Erythroblast (primary cell): ENCODE data around the gene THSD7A.

Source experiments
- DNase-seq, 2 experiments: peaks; one replicate each; lab custom pipeline; 2025; lab: John Stamatoyannopoulos, UW
- GATA1 ChIP-seq: IDR thresholded peaks from 2 replicates; pipeline ENCODE4 v1.6.1; 2011; ENCODE audit warnings: low read depth, mild to moderate bottlenecking, control low read depth, low read length, moderate library complexity
- POLR2A ChIP-seq: IDR thresholded peaks from 2 replicates; pipeline ENCODE4 v1.6.1; 2011; ENCODE audit warnings: mild to moderate bottlenecking, low read length

THSD7A gene

GRCh38 chr7:11751315-11751714 is 80.7 kb downstream of the THSD7A start:
- DNase-seq, result no peak
- TF ChIP-seq POLR2A (no peak), GATA1 (no peak)

GRCh38 chr7:11750191-11750590 is 81.8 kb downstream of the THSD7A start:
- DNase-seq, result no peak
- TF ChIP-seq POLR2A (no peak), GATA1 (no peak)

GRCh38 chr7:11749629-11750028 is 82.4 kb downstream of the THSD7A start:
- TF ChIP-seq GATA1, result no peak
- TF ChIP-seq POLR2A, result no peak
- no peak for DNase-seq

- TF ChIP-seq POLR2A (no peak), GATA1 (no peak)
- peak in 1 of 2 experiments; percentile 19 for DNase-seq
Measured at GRCh38 chr7:11748884-11749283, 83.1 kb downstream of the THSD7A start.

- TF ChIP-seq GATA1 (no peak), POLR2A (no peak)
- no peak for DNase-seq
Measured at GRCh38 chr7:11747715-11748485, 84.1 kb downstream of the THSD7A start.

GRCh38 chr7:11746591-11746990 is 85.4 kb downstream of the THSD7A start:
- TF ChIP-seq GATA1 (no peak), POLR2A (no peak)
- no peak for DNase-seq

GRCh38 chr7:11743548-11743947 is 88.5 kb downstream of the THSD7A start:
- TF ChIP-seq GATA1 (no peak), POLR2A (no peak)
- no peak for DNase-seq

- no peak for TF ChIP-seq GATA1
- TF ChIP-seq POLR2A, result no peak
Measured at GRCh38 chr7:11743016-11743415, 89.0 kb downstream of the THSD7A start.

GRCh38 chr7:11742496-11742895 is 89.5 kb downstream of the THSD7A start:
- no peak for DNase-seq
- no peak for TF ChIP-seq POLR2A
- TF ChIP-seq GATA1, result no peak

More at GRCh38 chr7:11743016-11743415, 89.0 kb downstream of the THSD7A start:
- DNase-seq, result no peak

GRCh38 chr7:11737723-11738122 is 94.3 kb downstream of the THSD7A start:
- no peak for DNase-seq
- no peak for TF ChIP-seq GATA1
- no peak for TF ChIP-seq POLR2A

GRCh38 chr7:11732207-11732606 is 99.8 kb downstream of the THSD7A start:
- no peak for DNase-seq
- TF ChIP-seq GATA1 (no peak), POLR2A (no peak)

- TF ChIP-seq POLR2A, result no peak
- DNase-seq, result no peak
Measured at GRCh38 chr7:11730725-11731124, 101.3 kb downstream of the THSD7A start.

- TF ChIP-seq GATA1, result no peak
- no peak for TF ChIP-seq POLR2A
- no peak for DNase-seq
Measured at GRCh38 chr7:11727864-11728263, 104.1 kb downstream of the THSD7A start.

- TF ChIP-seq GATA1 (no peak), POLR2A (no peak)
- DNase-seq, result no peak
Measured at GRCh38 chr7:11726794-11727155, 105.2 kb downstream of the THSD7A start.

- TF ChIP-seq GATA1 (no peak), POLR2A (no peak)
Measured at GRCh38 chr7:11726001-11726793, 105.8 kb downstream of the THSD7A start.

More at GRCh38 chr7:11726001-11726793, 105.8 kb downstream of the THSD7A start:
- no peak for DNase-seq
